Activated CD8-positive, alpha-beta memory T cell treated with anti-CD3 and anti-CD28 coated beads, Interleukin-2, amount 50 U/mL, for 1 hour (primary cell): ENCODE results near the gene B3GALT4.

Experiments
- DNase-seq: peaks from one replicate; pipeline ENCODE4 v3.0.0-alpha.2; 2020; ENCODE audit errors: extremely low read depth

Gene B3GALT4

DNA sequence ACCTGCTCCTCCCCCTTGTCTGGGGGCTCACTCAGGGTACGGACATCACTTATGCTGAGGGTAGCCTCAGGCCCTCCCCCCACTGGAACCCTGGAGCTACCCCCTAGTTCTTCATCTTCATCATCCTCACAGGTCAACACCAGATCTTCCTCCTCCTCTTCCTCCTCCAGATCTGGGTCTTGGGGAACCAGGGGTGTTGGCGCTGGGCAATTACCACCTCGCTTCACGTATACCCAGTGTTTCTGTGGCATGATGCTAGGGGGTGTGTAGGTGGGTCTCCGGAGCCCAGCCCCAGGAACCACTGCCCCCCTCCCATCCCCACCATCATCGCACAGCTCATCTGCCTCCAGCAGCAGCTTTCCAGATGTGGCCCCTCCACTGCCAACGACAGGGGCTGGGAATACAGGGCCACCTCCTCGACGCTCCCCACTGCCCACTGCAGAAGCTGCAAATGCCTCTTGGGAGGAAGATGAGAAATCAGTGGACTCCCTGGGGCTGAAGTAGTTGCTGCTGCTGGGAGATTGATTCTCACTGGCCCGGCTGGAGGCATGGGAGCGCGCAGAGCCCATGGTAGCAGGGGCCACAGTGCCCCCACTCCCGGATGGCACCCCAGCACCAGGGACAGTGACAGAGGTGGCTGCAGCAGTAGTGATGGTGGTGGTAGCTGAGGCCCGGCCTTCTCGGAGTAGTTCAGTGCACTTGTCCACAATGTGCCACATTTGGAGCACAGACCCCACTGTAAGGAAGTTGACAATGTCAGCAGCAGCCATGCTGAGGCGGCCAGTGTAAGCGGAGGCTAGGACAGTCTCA is 39.1 kb downstream of the B3GALT4 start:
- no peak for DNase-seq

DNA sequence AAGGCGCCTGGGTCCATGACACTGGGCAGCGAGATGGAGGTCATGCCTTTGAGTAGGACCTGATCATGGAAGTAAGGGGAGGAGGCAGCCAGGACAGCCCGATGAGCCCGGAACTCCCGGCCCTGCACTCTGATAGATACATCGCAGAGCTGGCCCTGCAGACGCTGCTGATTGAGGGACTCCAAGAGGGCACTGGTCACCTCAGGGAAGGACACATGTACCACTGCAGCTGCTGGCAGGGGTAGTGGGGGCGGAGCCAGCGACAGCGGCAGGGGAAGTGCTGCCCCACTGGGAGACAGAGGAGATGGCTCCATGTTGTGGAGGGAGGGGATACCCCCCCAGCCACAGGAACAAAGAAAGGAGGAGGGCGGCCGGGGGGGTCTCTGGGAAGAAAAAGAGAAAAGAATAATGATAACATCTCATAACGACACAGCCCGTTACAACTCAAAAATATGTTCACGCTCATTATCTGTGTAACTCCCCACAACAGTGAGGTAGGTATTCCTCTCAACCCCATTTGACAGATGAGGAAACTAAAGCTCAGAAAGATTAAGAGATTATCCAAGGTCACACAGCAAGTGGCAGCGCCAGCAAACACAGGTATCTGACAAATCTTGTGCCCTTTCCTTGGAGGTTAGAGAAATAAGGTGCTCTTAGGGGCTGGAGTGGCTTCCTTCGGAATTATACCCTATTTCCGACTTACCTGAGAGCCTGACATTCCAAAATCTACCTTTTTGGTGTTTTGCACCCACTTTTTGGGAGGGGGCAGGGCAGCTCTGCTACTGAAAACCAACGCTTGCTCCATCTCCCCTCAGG is 39.9 kb downstream of the B3GALT4 start:
- no peak for DNase-seq

DNA sequence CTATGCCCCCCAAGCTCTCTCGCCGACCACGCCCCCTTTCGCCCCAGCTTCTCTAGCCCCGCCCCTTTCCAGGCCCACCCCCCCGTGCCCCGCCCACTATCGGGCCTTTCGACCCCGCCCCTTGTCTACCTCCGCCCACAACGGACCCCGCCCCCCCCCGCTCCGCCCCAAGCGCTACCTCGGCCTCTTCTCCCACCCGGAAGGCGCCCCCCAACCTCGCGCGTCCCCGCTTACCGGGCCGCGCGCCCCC is 40.4 kb downstream of the B3GALT4 start:
- no peak for DNase-seq

DNA sequence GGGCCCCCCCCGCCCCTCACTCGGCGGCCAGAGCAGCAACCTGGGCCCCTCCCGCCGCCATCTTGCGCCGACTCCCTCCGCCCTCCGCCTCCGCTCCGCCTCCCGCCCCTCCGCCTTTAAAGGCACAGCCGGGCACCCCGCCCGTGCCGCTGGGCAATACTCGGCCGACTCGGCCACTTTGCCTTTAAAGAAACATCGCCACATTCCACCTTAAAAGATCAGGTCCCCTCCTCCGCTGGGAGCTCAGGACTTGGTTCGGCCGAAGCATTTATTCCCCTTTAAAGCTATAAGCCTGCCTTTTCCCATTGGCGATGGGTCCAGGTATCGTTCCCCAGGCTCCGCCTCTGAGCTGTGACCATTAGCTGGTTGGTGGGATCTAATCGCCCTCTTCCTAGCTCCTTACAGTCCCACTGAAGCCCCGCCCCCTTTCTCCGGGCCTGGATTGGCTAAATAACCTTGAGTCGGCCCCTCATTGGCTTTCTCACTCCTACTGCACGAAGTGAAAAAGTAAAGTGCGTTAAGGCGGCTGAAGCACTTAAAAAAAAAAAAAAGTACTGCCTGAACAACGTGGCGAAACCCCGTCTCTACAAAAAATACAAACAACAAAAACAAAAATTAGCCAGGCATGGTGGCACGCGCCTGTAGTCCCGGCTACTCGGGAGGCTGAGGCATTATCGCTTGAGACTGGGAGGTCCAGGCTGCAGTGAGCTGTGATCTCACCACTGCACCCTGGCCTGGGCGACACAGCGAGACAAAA is 40.9 kb downstream of the B3GALT4 start, which contains the start of gene ZBTB22:
Gene ZBTB22 (minus strand): TSS at position 76 of the 757 bp plus-strand sequence. CDS start 828 bp downstream, outside the sequence.
- peak; percentile 96 for DNase-seq

DNA sequence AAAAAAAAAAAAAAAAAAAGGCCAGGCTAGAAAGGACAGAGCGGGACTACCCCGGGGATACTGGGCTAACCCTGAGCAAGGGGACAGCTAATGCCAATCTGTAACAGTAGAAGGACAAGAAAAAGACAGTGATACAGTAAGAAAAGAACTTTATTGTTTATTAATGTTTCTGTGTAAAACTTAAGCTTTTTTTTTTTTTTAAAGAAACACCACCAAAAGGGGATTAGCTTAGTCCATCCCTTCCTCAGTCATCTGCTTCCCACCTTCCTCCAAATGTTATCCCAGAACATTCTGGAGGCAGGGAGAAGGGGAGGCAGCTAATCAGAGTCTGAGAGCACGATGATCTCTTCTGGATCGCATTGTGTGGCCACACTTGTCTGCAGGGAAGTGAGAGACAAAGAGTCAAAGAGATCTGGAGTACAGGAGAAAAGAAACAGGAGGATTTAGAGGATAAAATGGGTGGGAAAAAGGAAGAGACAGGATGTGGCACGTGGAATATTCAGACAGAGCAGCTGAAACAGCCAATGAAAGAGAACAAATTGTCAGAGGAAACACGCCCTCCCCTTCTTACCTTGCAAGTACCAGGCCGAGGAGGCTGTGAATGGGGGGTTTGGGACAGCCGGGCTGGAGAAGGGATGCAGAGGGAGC is 41.6 kb downstream of the B3GALT4 start:
- no peak for DNase-seq

DNA sequence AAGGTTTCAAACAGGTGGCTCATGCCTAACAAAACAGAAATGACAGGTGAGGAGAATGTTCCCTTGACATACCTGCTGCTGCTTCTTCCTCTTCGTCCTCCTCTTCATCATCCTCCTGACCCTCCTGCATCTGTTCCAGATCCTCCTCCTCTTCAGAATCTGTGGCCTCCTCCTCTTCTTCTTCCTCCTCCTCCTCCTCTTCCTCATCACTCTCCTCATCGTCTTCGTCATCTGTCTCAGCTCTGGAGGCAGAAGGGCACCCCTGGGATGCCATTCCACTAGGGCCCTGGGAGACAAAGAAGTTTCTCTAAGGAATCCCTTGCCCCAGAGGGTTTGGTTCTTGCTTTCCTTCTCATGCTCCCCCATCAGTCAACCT is 43.0 kb downstream of the B3GALT4 start:
- no peak for DNase-seq

DNA sequence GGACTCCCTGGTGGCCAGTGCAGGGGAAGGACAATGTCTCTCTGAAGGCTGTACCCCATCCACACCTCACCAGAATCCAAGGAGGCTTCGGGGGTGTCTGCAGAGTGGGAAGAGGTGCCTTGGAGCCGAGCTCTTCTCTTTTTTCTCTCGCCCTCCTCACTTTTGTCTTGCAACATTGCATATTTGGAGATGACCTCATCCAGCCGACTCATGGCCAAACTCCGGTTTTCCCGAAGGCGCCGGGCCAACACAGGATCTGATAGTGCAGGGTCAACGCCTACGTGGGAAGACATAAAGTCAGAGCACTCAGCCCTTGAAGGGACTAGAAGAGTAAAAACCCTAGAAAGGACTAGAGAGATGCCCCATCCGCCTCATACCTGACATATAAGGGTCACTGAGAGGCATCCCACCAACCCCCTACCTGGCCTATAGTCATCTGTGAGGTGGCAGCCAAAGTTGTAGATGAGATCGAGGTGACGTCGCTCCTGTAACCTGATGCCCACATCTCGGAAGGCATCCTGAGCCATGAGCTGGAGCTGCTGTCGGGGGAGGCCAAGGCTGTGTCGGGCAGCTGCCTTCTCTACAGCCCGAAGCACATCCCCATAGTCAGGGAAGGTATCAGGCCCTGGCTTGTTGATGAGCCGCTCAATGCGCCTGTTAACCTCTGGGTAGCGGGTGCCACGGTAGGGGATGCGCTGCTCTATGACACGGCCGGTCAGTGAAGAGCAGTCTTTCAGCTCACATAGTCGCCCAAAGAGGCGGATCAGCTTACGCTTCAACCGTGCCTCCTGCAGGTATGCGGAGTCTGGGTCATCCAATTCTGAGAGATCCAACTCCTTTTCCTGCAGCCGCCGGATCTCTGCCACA is 43.6 kb downstream of the B3GALT4 start:
- no peak for DNase-seq

DNA sequence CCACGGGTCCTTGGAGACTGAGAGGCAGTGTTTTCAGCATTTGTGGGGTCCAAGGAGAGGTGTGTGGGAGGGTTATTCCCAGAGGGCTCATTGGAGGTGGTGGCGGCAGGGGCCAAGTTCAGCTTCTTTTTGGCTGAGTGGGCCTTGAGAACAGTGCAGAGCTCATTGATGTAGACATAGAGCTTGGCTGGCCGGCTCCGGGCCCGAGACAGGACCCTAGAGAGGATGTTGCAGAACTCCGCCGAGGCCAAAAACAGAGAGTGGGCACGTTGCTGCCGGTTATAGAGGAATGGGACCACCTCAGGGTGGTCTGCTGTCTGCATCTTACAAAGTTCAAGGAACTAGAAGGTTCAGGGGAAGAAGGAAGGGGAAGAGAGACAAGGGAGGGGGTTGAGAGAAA is 44.3 kb downstream of the B3GALT4 start:
- DNase-seq: no peak

DNA sequence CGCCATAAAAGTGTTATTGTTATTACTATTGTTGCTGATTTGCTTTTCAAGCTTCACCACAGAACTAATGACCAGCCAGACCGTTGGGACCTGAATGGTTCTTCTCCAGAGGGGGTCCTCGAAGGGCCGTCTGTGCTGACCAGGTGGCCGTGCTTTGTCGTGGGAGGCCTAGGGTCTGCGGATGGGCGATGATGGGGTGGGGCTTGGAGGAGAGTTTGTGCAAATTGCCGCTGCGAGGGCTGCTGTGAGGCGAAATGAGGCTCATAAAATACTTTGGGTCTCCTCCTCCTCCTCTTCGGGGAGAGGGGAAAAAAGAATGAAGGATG is 46.7 kb downstream of the B3GALT4 start:
- no peak for DNase-seq

DNA sequence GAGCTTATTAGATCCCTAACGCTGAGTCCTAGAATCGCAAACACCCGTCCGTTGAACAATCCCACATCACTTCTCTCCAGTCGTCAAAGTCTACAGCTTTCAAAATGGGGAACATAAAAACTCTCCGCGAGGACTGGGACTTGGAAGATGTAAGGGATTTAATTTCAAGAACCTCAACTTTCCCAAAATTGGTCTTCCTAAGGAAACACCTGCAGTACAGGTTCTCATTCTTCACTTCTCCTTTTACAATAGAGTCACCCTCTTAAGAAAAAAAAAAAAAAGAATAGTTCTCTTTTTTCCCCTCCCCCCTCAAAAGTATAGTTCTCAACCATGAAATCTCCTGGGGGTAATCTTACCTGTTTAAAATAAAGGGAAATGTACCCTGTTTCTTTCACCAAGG is 47.2 kb downstream of the B3GALT4 start:
- DNase-seq: no peak
